IMR-90 (cell line): ENCODE results near the gene DNM1. TPM values are rescaled to one million over a fixed set of nuclear protein-coding genes. Genes with fewer than 3 reads are reported as not detected.
A peak's percentile ranks its signal among the peaks of the same experiment; 100 is the strongest.

Experiments used
- ATAC-seq: fragments of 200-7000 bp; cut with Tn5 transposase; 2 replicates; pipeline ENCODE4 v1.9.1; 2020; ENCODE audit warnings: low read depth, mild to moderate bottlenecking, moderate library complexity
- BruUV-seq: library from RNA; stranded (reverse); fragments of 400-500 nt; replicated peaks from 2 replicates; lab custom pipeline; 2021; lab: Mats Ljungman, UMichigan
- CTCF ChIA-PET: fragments of 300-600 bp; formaldehyde crosslinking; extraction: SDS; loops from one replicate; lab custom pipeline; 2021; ENCODE audit warnings: antibody characterized with exemption; lab: Yijun Ruan, JAX
- POLR2A ChIA-PET: fragments of 300-600 bp; sonication (Branson Sonifier 250); formaldehyde crosslinking; loops from one replicate; lab custom pipeline; 2022; ENCODE audit warnings: antibody characterized with exemption; ENCODE audit not compliant: unreplicated experiment; lab: Charles Lee
- DNase-seq: peaks from one replicate; pipeline ENCODE4 v3.0.0; 2013
- H2AFZ ChIP-seq: replicated peaks from 2 replicates; pipeline ENCODE3; 2013; ENCODE audit warnings: low read length, mild to moderate bottlenecking; ENCODE audit not compliant: poor library complexity
- H2AK5ac ChIP-seq: 2 replicates; pipeline ENCODE4 v1.6.1; 2013; ENCODE audit warnings: low read depth, low read length, inconsistent platforms
- H2AK9ac ChIP-seq: replicated peaks from 2 replicates; pipeline ENCODE3; 2013; ENCODE audit warnings: mild to moderate bottlenecking, low read depth, low read length, moderate library complexity; ENCODE audit not compliant: poor library complexity
- H2BK120ac ChIP-seq: 2 replicates; pipeline ENCODE4 v1.6.1; 2013; ENCODE audit warnings: low read depth, low read length, inconsistent platforms
- H2BK15ac ChIP-seq: 3 replicates; pipeline ENCODE4 v1.6.1; 2013; ENCODE audit warnings: low read depth, low read length, inconsistent platforms
- H2BK20ac ChIP-seq: 2 replicates; pipeline ENCODE4 v1.6.1; 2013; ENCODE audit warnings: low read depth, mild to moderate bottlenecking, inconsistent platforms, low read length, moderate library complexity
- H2BK5ac ChIP-seq: 2 replicates; pipeline ENCODE4 v1.6.1; 2013; ENCODE audit warnings: mild to moderate bottlenecking, low read depth, low read length, inconsistent platforms; ENCODE audit not compliant: poor library complexity, severe bottlenecking
- H3K14ac ChIP-seq: replicated peaks from 2 replicates; pipeline ENCODE4 v1.6.1; 2013; ENCODE audit warnings: low read depth, low read length, inconsistent platforms
- H3K18ac ChIP-seq: 2 replicates; pipeline ENCODE4 v1.6.1; 2013; ENCODE audit warnings: low read depth, low read length, control low read depth
- H3K23ac ChIP-seq: 2 replicates; pipeline ENCODE4 v1.6.1; 2013; ENCODE audit warnings: low read depth, low read length, inconsistent platforms
- H3K27ac ChIP-seq: 2 replicates; pipeline ENCODE4 v1.5.1; 2013; ENCODE audit warnings: mild to moderate bottlenecking, control low read depth, low read length; ENCODE audit not compliant: insufficient read depth
- H3K27me3 ChIP-seq: 2 replicates; pipeline ENCODE4 v1.6.1; 2013; ENCODE audit warnings: low read length; ENCODE audit not compliant: control insufficient read depth, insufficient read depth
- H3K36me3 ChIP-seq: 2 replicates; pipeline ENCODE4 v1.6.1; 2013; ENCODE audit warnings: low read length, mixed read lengths; ENCODE audit not compliant: control insufficient read depth, insufficient read depth
- H3K4ac ChIP-seq: 2 replicates; pipeline ENCODE4 v1.6.1; 2013; ENCODE audit warnings: low read depth, low read length, inconsistent platforms
- H3K4me1 ChIP-seq: 2 replicates; pipeline ENCODE4 v1.6.1; 2013; ENCODE audit warnings: low read length, mixed read lengths; ENCODE audit not compliant: control insufficient read depth, insufficient read depth
- H3K4me2 ChIP-seq: 2 replicates; pipeline ENCODE4 v1.6.1; 2013; ENCODE audit warnings: low read depth, mild to moderate bottlenecking, control low read depth, low read length, moderate library complexity
- H3K4me3 ChIP-seq: 2 replicates; pipeline ENCODE4 v1.5.1; 2013; ENCODE audit warnings: low read depth, mild to moderate bottlenecking, control low read depth, low read length, moderate library complexity; ENCODE audit not compliant: insufficient read depth
- H3K56ac ChIP-seq: 2 replicates; pipeline ENCODE4 v1.6.1; 2013; ENCODE audit warnings: low read length, inconsistent platforms; ENCODE audit not compliant: insufficient read depth; ENCODE audit errors: extremely low read depth
- H3K79me1 ChIP-seq, 2 experiments: 2 replicates each; pipeline ENCODE4 v1.6.1; 2013; ENCODE audit warnings: low read length in 2 of 2, inconsistent platforms in 1 of 2, low read depth in 1 of 2
- H3K9ac ChIP-seq: 2 replicates; pipeline ENCODE4 v1.6.1; 2013; ENCODE audit warnings: low read depth, low read length, control low read depth
- H3K9me1 ChIP-seq: 2 replicates; pipeline ENCODE4 v1.6.1; 2013; ENCODE audit warnings: low read length, inconsistent platforms; ENCODE audit not compliant: insufficient read depth
- H3K9me3 ChIP-seq: 2 replicates; pipeline ENCODE4 v1.6.1; 2013; ENCODE audit warnings: low read length; ENCODE audit not compliant: control insufficient read depth, insufficient read depth
- H4K20me1 ChIP-seq: 2 replicates; pipeline ENCODE4 v1.6.1; 2013; ENCODE audit warnings: low read length, inconsistent platforms; ENCODE audit not compliant: insufficient read depth
- H4K5ac ChIP-seq: 2 replicates; pipeline ENCODE4 v1.6.1; 2013; ENCODE audit warnings: mild to moderate bottlenecking, low read depth, low read length, control low read depth
- H4K8ac ChIP-seq, 2 experiments: 2 replicates each; pipeline ENCODE4 v1.6.1; 2013; ENCODE audit warnings: low read depth in 2 of 2, low read length in 2 of 2, control low read depth in 1 of 2, inconsistent platforms in 1 of 2
- H4K91ac ChIP-seq: 2 replicates; pipeline ENCODE4 v1.6.1; 2013; ENCODE audit warnings: low read depth, low read length, inconsistent platforms; ENCODE audit not compliant: insufficient read depth
- BHLHE40 ChIP-seq: fragments of 150-350 bp; IDR thresholded peaks from 2 replicates; pipeline ENCODE4 v1.6.1; 2016; ENCODE audit warnings: mild to moderate bottlenecking, low read depth, low read length
- CEBPB ChIP-seq: IDR thresholded peaks from 2 replicates; pipeline ENCODE4 v1.6.1; 2012; ENCODE audit warnings: low read depth, low read length, improper control_type of control experiment
- CHD1 ChIP-seq: IDR thresholded peaks from 2 replicates; pipeline ENCODE4 v1.6.1; 2012; ENCODE audit warnings: low read depth, low read length, improper control_type of control experiment
- FOS ChIP-seq: fragments of 150-350 bp; IDR thresholded peaks from 2 replicates; pipeline ENCODE4 v1.6.1; 2016; ENCODE audit warnings: low read depth, low read length
- MAFK ChIP-seq: IDR thresholded peaks from 2 replicates; pipeline ENCODE4 v1.6.1; 2012; ENCODE audit warnings: low read depth, low read length, improper control_type of control experiment
- MAZ ChIP-seq: IDR thresholded peaks from 2 replicates; pipeline ENCODE4 v1.6.1; 2012; ENCODE audit warnings: low read depth, mild to moderate bottlenecking, low read length, improper control_type of control experiment, moderate library complexity, borderline replicate concordance
- MXI1 ChIP-seq: IDR thresholded peaks from 2 replicates; pipeline ENCODE4 v1.6.1; 2012; ENCODE audit warnings: low read depth, mild to moderate bottlenecking, low read length, moderate library complexity, borderline replicate concordance
- NFE2L2 ChIP-seq: fragments of 150-350 bp; IDR thresholded peaks from 2 replicates; pipeline ENCODE4 v1.6.1; 2016; ENCODE audit warnings: low read depth, mild to moderate bottlenecking, low read length
- POLR2A ChIP-seq: IDR thresholded peaks from 2 replicates; pipeline ENCODE4 v1.6.1; 2012; ENCODE audit warnings: mild to moderate bottlenecking, low read depth, low read length
- RAD21 ChIP-seq: IDR thresholded peaks from 2 replicates; pipeline ENCODE4 v1.6.1; 2012; ENCODE audit warnings: low read length, improper control_type of control experiment
- RCOR1 ChIP-seq: IDR thresholded peaks from 2 replicates; pipeline ENCODE4 v1.6.1; 2012; ENCODE audit warnings: mild to moderate bottlenecking, low read length, improper control_type of control experiment; ENCODE audit not compliant: insufficient replicate concordance
- RFX5 ChIP-seq: IDR thresholded peaks from 2 replicates; pipeline ENCODE4 v1.8.0; 2012; ENCODE audit warnings: low read depth, mild to moderate bottlenecking, low read length, moderate library complexity
- SMC3 ChIP-seq: fragments of 150-350 bp; IDR thresholded peaks from 2 replicates; pipeline ENCODE4 v1.6.1; 2016; ENCODE audit warnings: low read depth, mild to moderate bottlenecking, antibody characterized with exemption, low read length, moderate library complexity
- WGBS, 2 experiments: methylation state at CpG; one replicate each; pipeline versions ENCODE4 v1.1.5 to v1.1.7; 2013; ENCODE audit warnings: missing lambda C conversion rate in 2 of 2; ENCODE audit not compliant: insufficient read length in 1 of 2; ENCODE audit errors: extremely low coverage in 2 of 2; 5-methylcytosine and 5-hydroxymethylcytosine counted together
- dilution Hi-C: fragments of 300-500 bp; cut with HindIII; formaldehyde crosslinking; loops from one replicate; pipeline ENCODE4 v1.14.3; 2018; ENCODE audit warnings: low sequenced_read_pairs; ENCODE audit not compliant: unreplicated experiment
- in situ Hi-C: fragments of 300-500 bp; cut with MboI; formaldehyde crosslinking; loops from 3 replicates; pipeline ENCODE4 v1.14.3; 2019; ENCODE audit warnings: low sequenced_read_pairs, inconsistent platforms, mixed read lengths
- intact Hi-C: fragments of 100-400 bp; cut with micrococcal nuclease; formaldehyde crosslinking; loops from 2 replicates; pipeline ENCODE4 v1.10.0; 2022
- polyA plus RNA-seq, 3 experiments: library from polyadenylated mRNA; depleted of rRNA; stranded (reverse); fragments of >200 nt; gene quantifications; 2 replicates each; pipeline ENCODE4 v1.2.3, GENCODE V29; 2012; ENCODE audit warnings: low replicate concordance in 1 of 3
- total RNA-seq: library from RNA; depleted of rRNA; stranded (reverse); fragments of >200 nt; gene quantifications from 2 replicates; pipeline ENCODE4 v1.2.3, GENCODE V29; 2012
- TF ChIP-seq, protein P1 (sequence below): fragments of 150-350 bp; IDR thresholded peaks from 2 replicates; pipeline ENCODE4 v1.6.1; 2016; ENCODE audit warnings: low read depth, mild to moderate bottlenecking, low read length, moderate library complexity, borderline replicate concordance
- TF ChIP-seq, protein P2 (sequence below): conservative IDR thresholded peaks from 2 replicates; pipeline ENCODE4 v1.5.1; 2012; ENCODE audit warnings: mild to moderate bottlenecking, low read depth, low read length, improper control_type of control experiment
- TF ChIP-seq, protein P3 (sequence below): fragments of 150-350 bp; IDR thresholded peaks from 2 replicates; pipeline ENCODE4 v1.6.1; 2017; ENCODE audit warnings: mild to moderate bottlenecking, antibody characterized with exemption, low read length, low read depth

DNM1 gene
- total and polyA plus RNA-seq, 2 of the 4 experiments (the other 2 are of a cell fraction), result 13.6 to 17.7 TPM

DNA sequence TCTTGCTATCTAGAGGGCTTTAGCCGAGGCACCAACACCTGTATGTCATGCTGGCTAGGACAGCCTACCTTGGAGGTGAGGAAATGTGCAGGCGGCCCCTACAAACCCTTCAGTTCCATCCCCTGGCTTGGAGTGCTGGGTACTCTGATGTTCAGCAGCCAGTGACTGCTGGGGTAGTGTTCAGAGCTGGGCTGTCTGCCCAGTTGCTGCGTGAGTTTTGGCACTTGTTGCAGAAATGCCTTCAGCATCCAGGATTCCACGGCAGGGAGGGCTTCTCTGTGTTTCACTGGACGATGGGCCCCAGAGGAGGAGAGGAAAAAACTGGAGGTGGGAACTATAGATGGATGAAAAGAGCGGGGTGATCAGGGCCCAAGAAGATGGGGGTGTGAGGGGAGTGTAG, 83.3 kb downstream of the DNM1 start:
- peak overlapping the region; percentile 7 for H2AFZ ChIP-seq
- no peak overlapping the region for H2BK20ac ChIP-seq
- no peak overlapping the region for H4K91ac ChIP-seq
- no peak overlapping the region for H2BK15ac ChIP-seq
- ATAC-seq (peak; percentile 91), DNase-seq (peak; percentile 71)
- H3K4me1 ChIP-seq, result no peaks in the 10 kb centered on the region
- H3K79me1 ChIP-seq, result peaks cover 4 to 17% of the 10 kb centered on the region in 2 experiments; a peak in 2 of 4 replicates
- H3K27ac ChIP-seq, result no peak overlapping the region
- H2AK9ac ChIP-seq, result no peak overlapping the region
- H3K4me3 ChIP-seq, result no peak overlapping the region
- dilution Hi-C loops (no loop called here), intact Hi-C loops (no loop called here), in situ Hi-C loops (no loop called here)
- no peak overlapping the region for H4K8ac ChIP-seq
- no peak overlapping the region for H4K5ac ChIP-seq
- no peaks in the 10 kb centered on the region for H3K9me3 ChIP-seq
- H3K56ac ChIP-seq, result no peak overlapping the region
- H3K9ac ChIP-seq, result no peak overlapping the region
- H3K14ac ChIP-seq, result no peak overlapping the region
- no TSS peak for BruUV-seq
- no peak overlapping the region for H2AK5ac ChIP-seq
- no peaks in the 10 kb centered on the region for H4K20me1 ChIP-seq
- ChIA-PET POLR2A (no interaction called here), CTCF (no interaction called here)
- H3K23ac ChIP-seq, result no peak overlapping the region
- no peak overlapping the region for H2BK120ac ChIP-seq
- no peaks in the 10 kb centered on the region for H3K27me3 ChIP-seq
- H3K36me3 ChIP-seq, result peaks cover 27% of the 10 kb centered on the region
- H3K18ac ChIP-seq, result no peak overlapping the region
- 16% methylated on average over 4 of the region's 6 CpGs; no CpG with 5 or more reads in 1 of the 2 experiments for WGBS, 2 experiments
- TF ChIP-seq, protein P1, sequence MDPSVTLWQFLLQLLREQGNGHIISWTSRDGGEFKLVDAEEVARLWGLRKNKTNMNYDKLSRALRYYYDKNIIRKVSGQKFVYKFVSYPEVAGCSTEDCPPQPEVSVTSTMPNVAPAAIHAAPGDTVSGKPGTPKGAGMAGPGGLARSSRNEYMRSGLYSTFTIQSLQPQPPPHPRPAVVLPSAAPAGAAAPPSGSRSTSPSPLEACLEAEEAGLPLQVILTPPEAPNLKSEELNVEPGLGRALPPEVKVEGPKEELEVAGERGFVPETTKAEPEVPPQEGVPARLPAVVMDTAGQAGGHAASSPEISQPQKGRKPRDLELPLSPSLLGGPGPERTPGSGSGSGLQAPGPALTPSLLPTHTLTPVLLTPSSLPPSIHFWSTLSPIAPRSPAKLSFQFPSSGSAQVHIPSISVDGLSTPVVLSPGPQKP, result no peak
- no peak for TF ChIP-seq MAZ
- no peak for TF ChIP-seq SMC3
- TF ChIP-seq RAD21, result no peak
- no peak for TF ChIP-seq RCOR1
- no peak for TF ChIP-seq NFE2L2
- no peak for TF ChIP-seq POLR2A
- TF ChIP-seq, protein P2, sequence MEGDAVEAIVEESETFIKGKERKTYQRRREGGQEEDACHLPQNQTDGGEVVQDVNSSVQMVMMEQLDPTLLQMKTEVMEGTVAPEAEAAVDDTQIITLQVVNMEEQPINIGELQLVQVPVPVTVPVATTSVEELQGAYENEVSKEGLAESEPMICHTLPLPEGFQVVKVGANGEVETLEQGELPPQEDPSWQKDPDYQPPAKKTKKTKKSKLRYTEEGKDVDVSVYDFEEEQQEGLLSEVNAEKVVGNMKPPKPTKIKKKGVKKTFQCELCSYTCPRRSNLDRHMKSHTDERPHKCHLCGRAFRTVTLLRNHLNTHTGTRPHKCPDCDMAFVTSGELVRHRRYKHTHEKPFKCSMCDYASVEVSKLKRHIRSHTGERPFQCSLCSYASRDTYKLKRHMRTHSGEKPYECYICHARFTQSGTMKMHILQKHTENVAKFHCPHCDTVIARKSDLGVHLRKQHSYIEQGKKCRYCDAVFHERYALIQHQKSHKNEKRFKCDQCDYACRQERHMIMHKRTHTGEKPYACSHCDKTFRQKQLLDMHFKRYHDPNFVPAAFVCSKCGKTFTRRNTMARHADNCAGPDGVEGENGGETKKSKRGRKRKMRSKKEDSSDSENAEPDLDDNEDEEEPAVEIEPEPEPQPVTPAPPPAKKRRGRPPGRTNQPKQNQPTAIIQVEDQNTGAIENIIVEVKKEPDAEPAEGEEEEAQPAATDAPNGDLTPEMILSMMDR, result no peak
- TF ChIP-seq CHD1, result no peak
- no peak for TF ChIP-seq RFX5
- TF ChIP-seq MXI1, result no peak
- TF ChIP-seq, protein P3, sequence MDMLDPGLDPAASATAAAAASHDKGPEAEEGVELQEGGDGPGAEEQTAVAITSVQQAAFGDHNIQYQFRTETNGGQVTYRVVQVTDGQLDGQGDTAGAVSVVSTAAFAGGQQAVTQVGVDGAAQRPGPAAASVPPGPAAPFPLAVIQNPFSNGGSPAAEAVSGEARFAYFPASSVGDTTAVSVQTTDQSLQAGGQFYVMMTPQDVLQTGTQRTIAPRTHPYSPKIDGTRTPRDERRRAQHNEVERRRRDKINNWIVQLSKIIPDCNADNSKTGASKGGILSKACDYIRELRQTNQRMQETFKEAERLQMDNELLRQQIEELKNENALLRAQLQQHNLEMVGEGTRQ, result no peak
- TF ChIP-seq FOS, result no peak
- no peak for TF ChIP-seq MAFK
- no peak for TF ChIP-seq BHLHE40
- no peak for TF ChIP-seq CEBPB
- no peak overlapping the region for H3K4ac ChIP-seq
- no peak overlapping the region for H3K4me2 ChIP-seq
- no peak overlapping the region for H2BK5ac ChIP-seq
- peaks cover 10% of the 10 kb centered on the region for H3K9me1 ChIP-seq
